GOT3 (cell line): ENCODE measurements around the gene CLDN18.

ENCODE experiments used
- DNase-seq: peaks from one replicate; lab custom pipeline; 2025; ENCODE audit warnings: mixed read lengths; lab: John Stamatoyannopoulos, UW

The CLDN18 gene

DNA sequence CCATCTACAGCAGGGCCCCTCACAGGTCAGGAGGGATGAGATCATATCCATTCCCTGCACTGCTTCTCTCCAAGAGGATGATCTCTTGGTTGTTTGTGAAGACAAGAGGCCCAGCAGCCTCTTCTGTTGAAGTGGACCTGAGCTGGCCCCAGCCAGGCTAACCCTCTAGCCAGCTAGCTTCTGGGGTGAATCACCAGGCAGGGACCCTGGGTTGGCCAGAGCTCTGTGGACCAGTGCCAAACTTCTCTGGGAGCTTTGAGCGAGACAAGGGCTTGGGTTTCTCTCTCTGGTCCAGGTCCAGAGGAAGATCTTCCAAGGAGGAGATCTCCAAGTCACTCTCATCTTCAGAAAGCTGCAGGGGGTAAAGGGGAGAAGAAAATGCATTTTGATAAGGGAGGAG lies 52.7 kb downstream of the CLDN18 start:
- DNase-seq, result no peak

DNA sequence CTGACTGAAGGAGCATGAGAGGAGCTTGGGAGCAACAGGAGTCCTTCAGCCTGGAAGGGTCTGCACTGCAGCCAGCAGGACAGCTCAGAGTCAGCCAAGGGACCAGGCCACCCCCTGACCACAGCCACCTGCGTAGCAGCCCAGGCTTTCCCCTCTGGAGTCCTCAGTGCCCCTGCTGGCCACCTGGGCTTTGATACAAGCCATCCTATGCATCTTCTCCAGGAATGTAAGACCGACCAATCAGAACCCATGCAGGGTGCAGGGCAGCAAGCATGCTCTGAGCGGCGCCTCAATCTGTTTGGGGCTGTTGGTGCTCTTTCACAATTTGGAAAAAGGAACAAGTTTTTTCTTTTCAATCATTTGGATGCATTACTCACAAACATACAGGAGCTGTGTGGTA lies 53.5 kb downstream of the CLDN18 start:
- no peak for DNase-seq

- DNase-seq, result no peak
Measured at GRCh38 chr3:138065949-138066348, 56.0 kb downstream of the CLDN18 start.

DNA sequence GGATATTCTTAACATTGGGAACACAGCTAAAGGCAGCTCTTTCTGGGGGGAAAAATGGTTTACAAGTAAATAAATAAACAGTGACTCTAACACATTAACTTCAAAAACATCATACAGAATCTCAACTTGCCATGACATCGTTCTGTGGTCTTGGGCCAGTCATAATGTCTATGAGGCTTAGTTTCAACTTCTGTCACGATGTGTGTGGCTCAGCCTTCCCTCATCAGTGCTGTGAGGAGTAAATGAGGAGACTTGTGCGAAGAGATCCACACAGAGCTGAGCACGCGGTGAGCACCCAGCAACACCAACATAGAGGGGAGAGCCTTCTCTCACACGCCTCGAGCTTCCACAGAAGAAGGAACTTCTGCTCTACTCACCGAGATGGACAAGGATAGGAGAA lies 56.4 kb downstream of the CLDN18 start:
- no peak for DNase-seq

GRCh38 chr3:138066972-138067371 lies 57.0 kb downstream of the CLDN18 start:
- no peak for DNase-seq

DNA sequence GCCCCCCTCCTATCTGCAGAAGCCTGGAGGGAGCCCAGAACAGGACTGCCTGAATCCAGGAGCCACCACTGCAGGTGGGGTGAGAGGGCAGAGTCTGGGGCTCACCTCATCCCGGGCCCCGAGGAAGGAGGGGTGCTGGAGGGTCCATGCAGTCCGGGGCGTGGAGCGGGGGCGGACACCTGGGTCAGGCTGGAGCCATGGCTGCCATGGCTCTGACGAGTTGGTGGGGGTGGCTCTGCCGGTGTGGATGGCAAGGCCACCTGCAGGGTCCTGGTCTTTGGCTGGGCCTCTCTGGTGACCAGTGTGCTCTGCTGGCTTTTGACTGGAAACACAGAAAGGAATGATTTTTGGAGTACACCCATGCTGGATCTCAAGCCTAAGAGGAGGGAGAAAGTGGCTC lies 58.1 kb downstream of the CLDN18 start:
- no peak for DNase-seq

DNA sequence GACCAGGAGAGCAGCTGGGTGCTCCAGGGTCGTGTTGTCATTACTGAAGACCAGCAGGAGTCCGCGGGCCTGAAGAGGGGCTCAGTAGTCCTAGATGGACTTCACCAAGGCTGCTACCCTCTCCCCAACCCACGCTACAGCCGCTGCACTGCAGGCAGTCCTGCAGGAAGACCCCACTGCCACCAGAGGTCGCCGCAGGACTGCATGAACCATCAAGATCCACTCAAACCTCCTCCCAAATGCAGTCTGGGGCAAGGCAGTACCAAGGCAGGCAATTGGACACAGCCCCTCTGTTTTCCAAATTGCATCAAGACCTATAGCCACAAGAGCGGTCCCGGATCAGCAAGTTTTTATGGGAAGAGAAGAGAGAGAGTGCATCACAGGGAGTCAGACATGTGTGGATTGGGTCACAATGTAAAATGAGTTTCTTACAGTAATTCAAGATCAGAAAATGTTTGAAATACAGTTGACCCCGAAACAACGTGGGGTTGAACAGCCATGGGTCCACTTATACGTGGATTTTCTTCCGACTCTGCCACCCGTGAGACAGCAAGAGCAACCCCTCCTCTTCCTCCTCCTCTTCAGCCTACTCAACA lies 58.7 kb downstream of the CLDN18 start:
- peak; percentile 37 for DNase-seq

DNA sequence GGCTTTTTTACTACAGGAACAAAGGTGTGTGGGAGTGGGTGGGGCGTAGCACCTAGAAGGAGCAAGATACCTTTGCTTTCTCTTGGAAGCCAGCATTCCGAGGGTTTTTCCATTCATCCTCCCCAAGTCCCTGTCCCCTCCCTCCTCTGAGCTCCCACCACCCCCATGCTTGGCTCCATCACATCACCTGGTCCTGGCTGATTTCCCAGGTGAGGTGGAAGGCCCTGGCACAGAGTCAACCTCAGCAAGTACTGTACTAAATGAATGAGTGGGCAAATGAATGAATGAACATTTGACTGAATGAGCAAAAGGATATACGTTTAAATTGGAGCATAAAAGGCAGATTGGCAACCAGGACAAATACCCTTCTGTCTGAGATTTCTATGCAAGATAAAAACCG lies 60.0 kb downstream of the CLDN18 start:
- DNase-seq, result no peak

DNA sequence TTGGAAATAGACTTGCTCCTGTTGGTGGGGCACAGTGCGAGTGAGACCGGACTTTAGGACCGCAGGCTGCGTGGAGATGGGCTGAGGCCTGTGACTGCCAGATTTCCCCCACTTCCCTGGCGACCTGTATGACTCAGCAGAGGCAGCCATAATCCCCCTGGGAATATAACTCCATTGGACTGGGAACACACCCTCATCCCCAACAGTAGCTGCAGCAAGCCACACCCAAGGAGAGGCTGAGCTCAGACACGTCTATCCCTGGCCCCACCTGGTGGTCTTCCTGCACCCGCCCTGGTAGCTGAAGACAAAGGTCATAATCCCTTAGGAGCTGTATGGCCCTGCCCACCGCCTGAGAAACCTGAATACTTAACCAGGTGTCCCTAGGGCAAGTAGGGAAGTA lies 62.8 kb downstream of the CLDN18 start:
- no peak for DNase-seq

GRCh38 chr3:138078096-138078495 lies 68.1 kb downstream of the CLDN18 start:
- no peak for DNase-seq

GRCh38 chr3:138078901-138079344 lies 69.0 kb downstream of the CLDN18 start:
- DNase-seq, result peak; percentile 31

GRCh38 chr3:138079901-138080300 lies 69.9 kb downstream of the CLDN18 start:
- no peak for DNase-seq

GRCh38 chr3:138081371-138082084 lies 71.6 kb downstream of the CLDN18 start:
- no peak for DNase-seq

DNA sequence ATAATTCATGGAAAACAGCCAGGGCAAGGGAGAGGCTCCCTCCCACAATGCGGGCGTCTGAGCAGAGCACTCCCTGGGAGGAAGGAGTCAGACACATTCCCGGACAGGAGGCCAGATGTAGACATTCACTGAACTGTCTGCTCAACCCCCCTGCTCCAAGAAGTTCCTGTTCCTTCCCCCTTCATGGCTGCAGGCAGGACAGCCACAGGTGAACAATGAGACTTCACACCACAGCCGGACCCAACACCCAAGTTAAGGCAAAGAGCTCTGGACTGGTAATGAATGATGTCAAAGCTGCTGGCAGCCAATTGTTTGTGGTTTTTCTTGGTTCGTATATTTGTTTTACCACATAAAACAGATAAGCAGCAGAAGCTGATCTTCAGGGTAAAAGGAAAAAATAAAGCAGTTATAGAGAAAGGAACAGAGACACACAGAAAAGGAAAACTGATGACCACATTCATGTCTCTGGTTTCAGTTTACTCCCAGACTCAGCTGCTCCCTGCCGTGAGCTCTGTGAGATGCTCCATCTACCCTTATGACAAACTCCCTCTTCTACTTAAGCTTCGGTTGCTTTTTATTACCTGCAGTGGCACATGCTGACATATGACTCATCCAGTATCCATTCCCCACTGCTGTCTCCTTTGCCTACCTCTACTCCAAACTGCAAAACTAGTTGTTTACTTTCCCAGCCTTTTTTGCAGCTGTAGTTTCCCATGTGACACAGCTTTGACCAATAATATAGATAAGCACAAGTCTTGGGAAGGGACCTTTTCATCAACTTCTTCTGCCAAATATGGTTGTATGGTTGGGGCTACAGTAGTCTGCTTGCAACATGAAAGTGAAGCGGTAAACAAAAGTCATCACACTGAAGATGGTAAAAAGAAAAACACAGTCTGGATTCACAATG lies 72.4 kb downstream of the CLDN18 start:
- peak; percentile 19 for DNase-seq

DNA sequence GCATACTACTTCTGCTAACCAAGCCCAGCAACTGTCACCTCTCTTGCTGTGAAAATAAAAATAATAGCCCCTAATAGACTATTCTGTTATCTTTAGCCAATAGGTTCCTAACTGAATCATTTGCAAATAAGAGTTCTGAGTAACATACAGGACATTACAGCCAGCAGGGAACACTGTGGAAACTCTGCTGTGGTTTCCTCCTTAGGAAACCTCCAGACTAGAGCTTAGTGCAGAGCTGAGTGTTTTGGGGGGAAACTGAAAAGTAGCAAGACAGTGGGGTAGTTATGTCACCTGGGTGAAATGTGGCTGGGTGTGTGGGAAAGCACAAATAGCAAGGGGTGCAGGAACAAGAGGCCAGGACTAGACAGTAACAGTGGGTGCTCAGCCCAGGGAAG lies 73.0 kb downstream of the CLDN18 start:
- DNase-seq, result no peak
